K562 (cell line): ENCODE results near the gene MCU. TPM values are rescaled to one million over a fixed set of nuclear protein-coding genes. Genes with fewer than 3 reads are reported as not detected.

Source experiments
- ATAC-seq: fragments of 200-7000 bp; cut with Tn5 transposase; 3 replicates; pipeline ENCODE4 v1.9.1; 2020; ENCODE audit warnings: moderate library complexity
- BruUV-seq: library from RNA; stranded (reverse); fragments of 400-500 nt; replicated peaks from 2 replicates; lab custom pipeline; 2021; lab: Mats Ljungman, UMichigan
- CTCF ChIA-PET: fragments of 300-600 bp; formaldehyde crosslinking; extraction: SDS; loops from one replicate; lab custom pipeline; 2021; ENCODE audit warnings: low intra/inter-chr PET ratio; lab: Yijun Ruan, JAX
- POLR2A ChIA-PET: fragments of 300-600, 350-650 bp; sonication (Branson Sonifier 250); formaldehyde crosslinking; extraction: SDS; loops from one replicate; lab custom pipeline; 2021; ENCODE audit warnings: antibody characterized with exemption, inconsistent platforms; lab: Yijun Ruan, JAX
- DNase-seq, 4 experiments: peaks; one replicate each; pipeline versions ENCODE4 v3.0.0 to v3.0.0-alpha.2; 2011 to 2018; ENCODE audit warnings: low spot score in 3 of 4, mixed read lengths in 3 of 4; ENCODE audit errors: extremely low read depth in 1 of 4
- FAIRE-seq: peaks from 2 replicates; lab custom pipeline; 2011; peaks lifted over from hg19 to GRCh38; lab: Jason Lieb, UNC
- H2AFZ ChIP-seq: 2 replicates; pipeline ENCODE4 v1.6.0; 2011; ENCODE audit warnings: low read depth, low read length, control low read depth, inconsistent platforms
- H3K27ac ChIP-seq: fragments of 200-600 bp; 3 replicates; pipeline ENCODE4 v1.8.0; 2011; ENCODE audit warnings: low read depth, mild to moderate bottlenecking, control low read depth, inconsistent platforms, low read length, moderate library complexity, mixed read lengths; ENCODE audit errors: extremely low read depth
- H3K27me3 ChIP-seq, 2 experiments: fragments of 300-600 bp in 1 of 2; 2 replicates in 1 of 2; 3 replicates in 1 of 2; pipeline versions ENCODE4 v1.6.0 to v1.8.0; 2011; ENCODE audit warnings: inconsistent platforms in 2 of 2, low read length in 2 of 2, mild to moderate bottlenecking in 1 of 2, mixed read lengths in 1 of 2, moderate library complexity in 1 of 2; ENCODE audit not compliant: control insufficient read depth in 2 of 2, insufficient read depth in 2 of 2
- H3K36me3 ChIP-seq: fragments of 300-600 bp; 3 replicates; pipeline ENCODE4 v1.8.0; 2011; ENCODE audit warnings: mild to moderate bottlenecking, low read length, inconsistent platforms; ENCODE audit not compliant: control insufficient read depth, insufficient read depth
- H3K4me1 ChIP-seq, 2 experiments: fragments of 200-600 bp in 1 of 2; replicated peaks in 1 of 2; 2 replicates in 1 of 2; 3 replicates in 1 of 2; pipeline versions ENCODE4 v1.5.1 to v1.8.0; 2011; ENCODE audit warnings: inconsistent platforms in 2 of 2, low read length in 2 of 2, mild to moderate bottlenecking in 1 of 2, mixed read lengths in 1 of 2, moderate library complexity in 1 of 2; ENCODE audit not compliant: control insufficient read depth in 2 of 2, insufficient read depth in 2 of 2
- H3K4me2 ChIP-seq: 2 replicates; pipeline ENCODE4 v1.6.1; 2011; ENCODE audit warnings: low read length, control low read depth, inconsistent platforms, mixed read lengths; ENCODE audit not compliant: insufficient read depth
- H3K4me3 ChIP-seq: fragments of 200-600 bp; sonication (generic), shearing (Covaris generic); 2 replicates; pipeline ENCODE4 v1.5.1; 2016; ENCODE audit warnings: control low read depth, inconsistent platforms
- H3K79me2 ChIP-seq: fragments of 200-600 bp; 3 replicates; pipeline ENCODE4 v1.8.0; 2011; ENCODE audit warnings: low read length, inconsistent platforms; ENCODE audit not compliant: control insufficient read depth, insufficient read depth
- H3K9ac ChIP-seq, 2 experiments: 2 replicates each; pipeline versions ENCODE4 v1.6.0 to v1.6.1; 2011; ENCODE audit warnings: low read depth in 2 of 2, low read length in 2 of 2, control low read depth in 1 of 2, inconsistent platforms in 1 of 2, mild to moderate bottlenecking in 1 of 2, mixed read lengths in 1 of 2; ENCODE audit not compliant: insufficient read depth in 1 of 2
- H3K9me1 ChIP-seq: one replicate; pipeline ENCODE4 v1.6.0; 2011; ENCODE audit warnings: inconsistent platforms, mild to moderate bottlenecking, low read length, moderate library complexity; ENCODE audit not compliant: control insufficient read depth, insufficient read depth
- H3K9me3 ChIP-seq: replicated peaks from 2 replicates; pipeline ENCODE4 v1.5.1; 2011; ENCODE audit warnings: low read depth, low read length, inconsistent platforms; ENCODE audit not compliant: control insufficient read depth, insufficient read depth
- H4K20me1 ChIP-seq: replicated peaks from 2 replicates; pipeline ENCODE4 v1.6.1; 2011; ENCODE audit warnings: low read length, inconsistent platforms, mixed read lengths; ENCODE audit not compliant: control insufficient read depth, insufficient read depth
- AFF1 ChIP-seq, 2 experiments: fragments of 450-650 bp; IDR thresholded peaks; 2 replicates each; pipeline ENCODE4 v1.6.1; 2018; ENCODE audit warnings: mild to moderate bottlenecking in 2 of 2, low read depth in 1 of 2; ENCODE audit not compliant: partially characterized antibody in 2 of 2
- TRIM28 ChIP-seq: fragments of 450-650 bp; IDR thresholded peaks from 2 replicates; pipeline ENCODE4 v1.6.1; 2017
- ZNF133 ChIP-seq: fragments of 250-450 bp; sonication (Bioruptor Pico); IDR thresholded peaks from 2 replicates; pipeline ENCODE4 v1.4.0; 2020; ENCODE audit warnings: mild to moderate bottlenecking
- WGBS: fragments of 100-300 bp; shearing (Covaris generic); methylation state at CpG from one replicate; pipeline ENCODE4 v1.1.6; 2016; ENCODE audit warnings: low coverage, mixed read lengths; ENCODE audit not compliant: insufficient coverage; ENCODE audit errors: missing lambda C conversion rate; 5-methylcytosine and 5-hydroxymethylcytosine counted together
- in situ Hi-C: fragments of 300-500 bp; cut with MboI; formaldehyde crosslinking; loops from 4 replicates; pipeline ENCODE4 v1.15.0; 2018; ENCODE audit warnings: inconsistent platforms, mixed read lengths
- intact Hi-C: fragments of 100-400 bp; cut with micrococcal nuclease; formaldehyde crosslinking; loops from 2 replicates; pipeline ENCODE4 v1.14.2; 2022
- polyA plus RNA-seq, 8 experiments: library from polyadenylated mRNA; depleted of rRNA in 4 of 8; stranded (reverse) in 5 of 8; unstranded in 3 of 8; fragments of >200 nt; fragmentation: Nextera tagmentation in 2 of 8; fragmentation: Illumina TruSeq in 1 of 8; extraction: Ambion mirVana in 2 of 8; extraction: Trizol in 1 of 8; gene quantifications; 2 replicates each; pipeline versions ENCODE4 v1.2.1 to v1.2.3, GENCODE V29; 2011 to 2014; ENCODE audit warnings: inconsistent platforms in 1 of 8, missing spikeins in 1 of 8
- total RNA-seq, 7 experiments: library from RNA; depleted of rRNA in 6 of 7; stranded (reverse); fragments of >200 nt in 6 of 7; fragmentation: Illumina TruSeq in 2 of 7; extraction: Trizol in 2 of 7; gene quantifications; 2 replicates each; pipeline versions ENCODE4 v1.2.1 to v1.2.3, GENCODE V29; 2011 to 2021; ENCODE audit warnings: low replicate concordance in 1 of 7

MCU gene
- total and polyA plus RNA-seq, 9 of the 15 experiments (the other 6 are each of a cell fraction or from before 2014, with no cell fraction given): 8.2 to 88.8 (median 21.3) TPM

- no peak for TF ChIP-seq AFF1 (IDR thresholded peaks at IDR 0.05; ENCODE audit: low read depth in 1 of 2, partially characterized antibody in 2 of 2)
Measured at GRCh38 chr10:72649291-72649690, 42.7 kb upstream of the MCU start (continued).

DNA sequence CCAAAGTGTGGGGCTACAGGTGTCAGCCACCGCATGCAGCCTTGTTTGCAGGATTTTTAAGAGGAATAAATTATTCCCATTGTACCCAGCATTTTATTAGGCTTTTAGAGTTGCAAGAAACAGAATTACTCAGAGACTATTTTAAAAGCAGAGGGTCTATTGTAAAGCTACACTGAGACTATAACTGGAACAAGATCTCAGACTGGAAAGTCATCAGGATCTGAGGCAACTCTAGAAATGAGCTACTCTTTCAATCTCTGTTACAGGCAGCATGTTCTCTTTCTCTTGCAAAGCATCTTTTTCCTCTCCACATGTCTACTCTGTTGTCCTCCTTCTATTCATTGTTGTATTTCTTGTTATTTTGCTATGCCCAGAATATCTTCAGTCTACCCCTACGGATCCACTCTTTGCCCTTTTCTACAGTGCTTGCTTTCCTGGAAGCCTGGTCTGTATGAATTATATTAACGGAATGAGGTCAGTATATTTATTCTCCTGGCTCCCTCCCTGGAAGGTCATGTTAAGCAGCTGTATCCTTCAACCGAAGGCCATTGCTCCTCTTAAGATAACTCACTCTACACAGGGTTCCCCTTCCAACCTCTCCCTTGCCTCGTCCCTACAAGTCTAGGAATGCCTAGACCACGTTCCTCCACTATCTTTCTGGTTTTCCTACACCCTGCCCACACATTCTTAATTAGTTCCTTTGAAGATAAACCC lies 38.4 kb upstream of the MCU start:
- TF ChIP-seq TRIM28: no peak
- TF ChIP-seq ZNF133: no peak
- Histone ChIP-seq H3K79me2 (no peaks in the 10 kb centered on the region), H3K4me1 (no peaks in the 10 kb centered on the region), H3K4me2 (no peak overlapping the region), H2AFZ (peak overlapping the region; percentile 61), H4K20me1 (no peaks in the 10 kb centered on the region), H3K36me3 (no peaks in the 10 kb centered on the region), H3K9me3 (no peaks in the 10 kb centered on the region), H3K9ac (no peak overlapping the region), H3K9me1 (no peaks in the 10 kb centered on the region), H3K4me3 (no peak overlapping the region), H3K27ac (no peak overlapping the region), H3K27me3 (no peaks in the 10 kb centered on the region)
- ATAC-seq (peak; percentile 43; the same call in 2 of the 3 replicates), DNase-seq (no peak), FAIRE-seq (no peak)
- CTCF ChIA-PET: no interaction called here
- POLR2A ChIA-PET: interaction anchor here (0.6 to 1.2 kb wide), 7 partner anchors 10 to 1338 kb away, joined by 3 to 4 read pairs (median 3); partner anchors contain the start of genes ANAPC16 and ASCC1
- in situ Hi-C loops (no loop called here), intact Hi-C loops (no loop called here)
- BruUV-seq: no TSS peak
- WGBS: 30% methylated on average over 6 of the region's 6 CpGs
